BLaER1 (cell line): ENCODE measurements around the gene TMPRSS6.

ENCODE experiments used
- H3K27ac ChIP-seq: shearing (Covaris generic); formaldehyde crosslinking; 2 replicates; pipeline ENCODE4 v1.8.1; 2022
- H3K27me3 ChIP-seq: shearing (Covaris generic); formaldehyde crosslinking; 2 replicates; pipeline ENCODE4 v1.8.1; 2022
- H3K36me3 ChIP-seq: shearing (Covaris generic); formaldehyde crosslinking; 2 replicates; pipeline ENCODE4 v1.8.1; 2022
- H3K4me1 ChIP-seq: shearing (Covaris generic); formaldehyde crosslinking; 2 replicates; pipeline ENCODE4 v1.8.1; 2022
- H3K4me2 ChIP-seq: shearing (Covaris generic); formaldehyde crosslinking; 2 replicates; pipeline ENCODE4 v1.8.1; 2022
- H3K4me3 ChIP-seq: shearing (Covaris generic); formaldehyde crosslinking; 2 replicates; pipeline ENCODE4 v1.8.1; 2022
- H3K9ac ChIP-seq: shearing (Covaris generic); formaldehyde crosslinking; 2 replicates; pipeline ENCODE4 v1.8.1; 2022
- H3K9me3 ChIP-seq: shearing (Covaris generic); formaldehyde crosslinking; 2 replicates; pipeline ENCODE4 v1.8.1; 2022
- H4K20me1 ChIP-seq: shearing (Covaris generic); formaldehyde crosslinking; 2 replicates; pipeline ENCODE4 v1.8.1; 2022
- Cebpa-rat ChIP-seq: shearing (Covaris generic); IDR thresholded peaks from 2 replicates; pipeline ENCODE4 v1.8.1; 2022

The TMPRSS6 gene

GRCh38 chr22:37036655-37037377, 72.7 kb downstream of the TMPRSS6 start:
- H3K27ac ChIP-seq: no peak overlapping the region
- no peaks in the 10 kb centered on the region for H3K27me3 ChIP-seq
- 0 out of 2 replicates have a peak, but pooled peaks cover 2% of the 10 kb centered on the region for H4K20me1 ChIP-seq
- H3K9ac ChIP-seq: no peak overlapping the region
- H3K4me2 ChIP-seq: no peak overlapping the region
- H3K4me3 ChIP-seq: no peak overlapping the region
- TF ChIP-seq Cebpa-rat: no peak
- H3K4me1 ChIP-seq: no peaks in the 10 kb centered on the region; the same call in 1 of the 2 replicates
- no peaks in the 10 kb centered on the region for H3K9me3 ChIP-seq
- peaks cover 10% of the 10 kb centered on the region; the same call in 1 of the 2 replicates for H3K36me3 ChIP-seq

- Histone ChIP-seq H3K27ac (no peak overlapping the region), H3K9ac (no peak overlapping the region), H4K20me1 (peaks cover 25% of the 10 kb centered on the region), H3K27me3 (no peaks in the 10 kb centered on the region), H3K36me3 (peaks cover 37% of the 10 kb centered on the region), H3K4me3 (no peak overlapping the region), H3K4me1 (no peaks in the 10 kb centered on the region), H3K9me3 (no peaks in the 10 kb centered on the region), H3K4me2 (no peak overlapping the region)
- TF ChIP-seq Cebpa-rat: no peak
These were observed 75.7 kb downstream of the TMPRSS6 start for GRCh38 chr22:37033605-37034430.

GRCh38 chr22:37032535-37033460, 76.7 kb downstream of the TMPRSS6 start:
- no peak overlapping the region for H3K4me3 ChIP-seq
- H3K4me1 ChIP-seq: no peaks in the 10 kb centered on the region
- H3K9ac ChIP-seq: no peak overlapping the region
- no peaks in the 10 kb centered on the region for H3K27me3 ChIP-seq
- H4K20me1 ChIP-seq: peaks cover 34% of the 10 kb centered on the region
- no peaks in the 10 kb centered on the region for H3K9me3 ChIP-seq
- no peak for TF ChIP-seq Cebpa-rat
- H3K4me2 ChIP-seq: no peak overlapping the region
- no peak overlapping the region for H3K27ac ChIP-seq
- H3K36me3 ChIP-seq: peaks cover 47% of the 10 kb centered on the region

- H4K20me1 ChIP-seq: peaks cover 40% of the 10 kb centered on the region
- H3K4me3 ChIP-seq: no peak overlapping the region
- no peaks in the 10 kb centered on the region for H3K9me3 ChIP-seq
- H3K27me3 ChIP-seq: no peaks in the 10 kb centered on the region
- H3K36me3 ChIP-seq: peaks cover 54% of the 10 kb centered on the region
- no peak overlapping the region for H3K9ac ChIP-seq
- no peaks in the 10 kb centered on the region for H3K4me1 ChIP-seq
- TF ChIP-seq Cebpa-rat: no peak
- no peak overlapping the region for H3K4me2 ChIP-seq
- H3K27ac ChIP-seq: no peak overlapping the region
These were observed 77.4 kb downstream of the TMPRSS6 start for GRCh38 chr22:37032134-37032534.

- Histone ChIP-seq H3K36me3 (peaks cover 68% of the 10 kb centered on the region), H3K27me3 (no peaks in the 10 kb centered on the region), H3K9me3 (no peaks in the 10 kb centered on the region), H3K9ac (no peak overlapping the region), H4K20me1 (peaks cover 55% of the 10 kb centered on the region), H3K27ac (no peak overlapping the region), H3K4me1 (peaks cover 2% of the 10 kb centered on the region; the same call in 1 of the 2 replicates), H3K4me3 (no peak overlapping the region), H3K4me2 (no peak overlapping the region)
- TF ChIP-seq Cebpa-rat: no peak
These were observed 78.8 kb downstream of the TMPRSS6 start for GRCh38 chr22:37030560-37031281.

- Histone ChIP-seq H3K27ac (no peak overlapping the region), H3K9me3 (no peaks in the 10 kb centered on the region), H3K27me3 (no peaks in the 10 kb centered on the region), H3K9ac (no peak overlapping the region), H3K4me1 (peaks cover 17% of the 10 kb centered on the region; the same call in 1 of the 2 replicates), H3K4me3 (no peak overlapping the region), H3K4me2 (no peak overlapping the region), H4K20me1 (peaks cover 72% of the 10 kb centered on the region), H3K36me3 (peaks cover 85% of the 10 kb centered on the region)
- TF ChIP-seq Cebpa-rat: no peak
These were observed 80.5 kb downstream of the TMPRSS6 start for GRCh38 chr22:37028692-37029674.

- H3K4me3 ChIP-seq: no peak overlapping the region
- peaks cover 86% of the 10 kb centered on the region for H4K20me1 ChIP-seq
- no peak overlapping the region for H3K9ac ChIP-seq
- H3K9me3 ChIP-seq: no peaks in the 10 kb centered on the region
- no peaks in the 10 kb centered on the region for H3K27me3 ChIP-seq
- no peak for TF ChIP-seq Cebpa-rat
- H3K4me2 ChIP-seq: no peak overlapping the region
- H3K36me3 ChIP-seq: peaks cover 92% of the 10 kb centered on the region
- peaks cover 18% of the 10 kb centered on the region for H3K4me1 ChIP-seq
- H3K27ac ChIP-seq: no peak overlapping the region
These were observed 82.0 kb downstream of the TMPRSS6 start for GRCh38 chr22:37027556-37027955.

- Histone ChIP-seq H3K27me3 (no peaks in the 10 kb centered on the region), H3K27ac (no peak overlapping the region), H3K4me1 (peaks cover 30% of the 10 kb centered on the region), H4K20me1 (peaks cover 90% of the 10 kb centered on the region), H3K9ac (no peak overlapping the region), H3K9me3 (no peaks in the 10 kb centered on the region), H3K4me2 (no peak overlapping the region), H3K36me3 (peaks cover 89% of the 10 kb centered on the region), H3K4me3 (no peak overlapping the region)
- TF ChIP-seq Cebpa-rat: no peak
These were observed 83.2 kb downstream of the TMPRSS6 start for GRCh38 chr22:37026325-37026724.
